Smooth muscle cell of the umbilical artery (primary cell): Measurements from ENCODE around the gene ITGA5. TPM values are rescaled to one million over a fixed set of nuclear protein-coding genes. Genes with fewer than 3 reads are reported as not detected.

ENCODE experiments used
- total RNA-seq: library from RNA; depleted of rRNA; stranded (reverse); fragments of >200 nt; gene quantifications from 2 replicates; pipeline ENCODE4 v1.2.3, GENCODE V29; 2014

ITGA5 gene
- total RNA-seq, result 496 and 868 TPM in 2 replicates

DNA sequence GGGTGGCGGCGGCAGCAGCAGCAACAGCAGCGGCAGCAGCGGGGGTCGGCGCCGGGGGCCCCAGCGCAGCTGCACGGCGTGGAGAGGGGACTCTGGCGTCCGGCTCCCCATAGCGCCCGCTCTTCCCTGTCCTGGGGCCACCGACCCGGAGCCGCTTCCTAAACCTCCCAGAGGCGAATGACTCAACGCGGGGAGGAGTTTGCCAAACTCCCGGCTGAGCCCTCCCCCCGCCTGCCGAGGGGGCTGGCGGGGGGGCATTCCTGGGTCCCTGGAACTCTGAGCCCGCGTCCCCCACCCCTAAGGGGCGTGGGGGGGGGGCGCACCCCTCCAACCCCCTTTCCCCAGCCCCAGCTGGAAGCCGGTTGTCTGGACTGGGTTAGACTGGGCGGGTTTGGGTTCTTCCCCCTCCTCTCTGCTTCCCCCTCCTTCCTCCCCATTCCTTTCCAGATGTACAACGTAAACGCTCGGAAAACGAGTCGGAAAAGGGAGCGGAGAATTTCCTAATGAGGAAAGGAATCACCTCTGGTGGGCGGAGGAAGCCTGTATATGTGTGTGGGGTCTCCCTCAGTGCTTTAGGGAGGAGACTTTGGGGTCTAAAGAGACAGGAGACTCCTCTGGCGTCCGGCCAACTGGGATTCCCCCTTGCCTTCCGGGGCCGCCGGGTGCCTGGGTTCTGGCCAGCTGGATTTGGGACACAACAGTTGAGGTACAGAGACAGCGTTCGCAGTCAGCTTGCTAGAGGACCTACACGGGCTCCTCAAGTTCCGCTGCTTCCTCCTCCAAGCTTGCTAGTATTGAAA is at the start of gene ITGA5:
ITGA5 (minus strand) TSS at position 179 of the 800 bp plus-strand sequence; CDS start at position 111, 68 bp downstream.

DNA sequence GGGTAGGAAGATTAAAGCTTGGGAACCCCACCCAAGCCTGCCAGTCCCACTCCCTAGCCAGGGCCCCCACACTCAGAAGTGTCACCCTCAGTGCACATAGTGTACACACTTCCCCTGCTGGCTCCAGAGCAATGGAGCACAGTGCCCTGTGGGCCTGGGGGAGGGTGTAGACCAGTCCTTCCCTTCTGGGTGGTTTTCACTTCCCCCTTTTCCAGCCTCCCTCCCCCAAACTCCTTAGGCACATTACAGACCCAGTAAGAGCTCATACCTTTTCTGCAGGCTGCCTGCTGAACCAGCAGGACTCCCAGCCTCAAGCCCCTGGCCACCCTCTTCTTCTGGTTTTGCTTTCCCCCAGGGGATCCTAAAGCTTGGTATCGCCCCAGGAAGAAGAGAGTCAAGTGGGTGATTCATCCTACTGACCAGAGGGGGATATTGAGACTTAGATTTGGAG is 34.5 kb downstream of the ITGA5 start, which contains the start of gene ZNF385A:
ZNF385A (minus strand) TSS at position 143 of the 451 bp plus-strand sequence. CDS start 219 bp downstream, outside the sequence.

DNA sequence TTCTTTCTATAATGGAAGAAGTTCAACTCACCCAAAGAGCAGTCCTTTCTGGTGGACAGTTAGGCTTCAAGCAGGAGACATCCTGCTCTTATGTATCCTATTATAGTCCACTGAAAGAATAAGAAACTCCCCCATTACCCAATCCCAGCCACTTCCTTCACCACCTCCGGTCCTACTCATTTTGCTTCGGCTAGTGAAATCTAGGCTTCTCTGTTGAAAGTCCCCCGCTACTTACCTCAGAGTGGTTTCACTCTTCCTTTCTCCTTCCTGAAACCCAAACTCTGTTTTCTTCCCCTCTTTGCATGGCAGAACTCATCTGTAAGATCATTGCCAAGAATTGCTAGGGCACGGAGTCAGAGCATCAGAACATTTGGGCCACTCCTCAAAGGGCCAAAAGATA is 54.7 kb downstream of the ITGA5 start, which contains the start of gene GPR84:
GPR84 (minus strand) TSS at position 74 of the 400 bp plus-strand sequence. CDS start 635 bp downstream, outside the sequence.

Other genes with a start within 250 kb of the ITGA5 start
- gene SMUG1, start 230.3 kb downstream of the ITGA5 start, total RNA-seq, result 21.7 and 31.8 TPM in 2 replicates
- gene CBX5, start 139.1 kb downstream of the ITGA5 start, total RNA-seq, result 26.7 and 60.2 TPM in 2 replicates
- gene HNRNPA1, start 138.5 kb downstream of the ITGA5 start, total RNA-seq, result 214 and 225 TPM in 2 replicates
- not detected in 2 replicates for gene NFE2, start 118.3 kb downstream of the ITGA5 start, total RNA-seq
- gene COPZ1, start 94.1 kb downstream of the ITGA5 start, total RNA-seq, result 165 and 197 TPM in 2 replicates
- gene GPR84, start 54.8 kb downstream of the ITGA5 start, total RNA-seq, result 0.05 TPM in 1 of 2 replicates, not detected in the other
- 1.5 and 2.6 TPM in 2 replicates for gene ZNF385A, start 34.5 kb downstream of the ITGA5 start, total RNA-seq
- gene GTSF1, start 54.3 kb upstream of the ITGA5 start, total RNA-seq, result not detected in 2 replicates
- gene NCKAP1L, start 78.5 kb upstream of the ITGA5 start, total RNA-seq, result not detected in 2 replicates
- not detected in 2 replicates for gene PDE1B, start 130.3 kb upstream of the ITGA5 start, total RNA-seq
- gene PPP1R1A, start 169.4 kb upstream of the ITGA5 start, total RNA-seq, result not detected in 2 replicates
- not detected in 2 replicates for gene LACRT, start 215.6 kb upstream of the ITGA5 start, total RNA-seq
- gene DCD, start 229.1 kb upstream of the ITGA5 start, total RNA-seq, result not detected in 2 replicates